ENCODE results near the gene CSTPP1. TPM values are rescaled to one million over a fixed set of nuclear protein-coding genes. Genes with fewer than 3 reads are reported as not detected.

The CSTPP1 gene
- total RNA-seq, 3 donors from 2014 or later (not counting 1 experiment from before 2014, with no cell fraction given): 16.2 to 17.8 (median 16.9) TPM

GRCh38 chr11:47132490-47132889, 195.9 kb downstream of the CSTPP1 start:
- Mint-ChIP-seq H3K4me3 (no peak overlapping the region), H3K27me3 (ENCODE audit: low read depth in 2 of 2) (no peaks in the 10 kb centered on the region), H3K27ac (no peak overlapping the region), H3K4me1 (no peaks in the 10 kb centered on the region), H3K36me3 (peaks cover 5% of the 10 kb centered on the region), H3K9me3 (no peaks in the 10 kb centered on the region)
- DNase-seq (no peak), ATAC-seq (no peak)
- intact Hi-C loops (cut with micrococcal nuclease): no loop called here
- Histone ChIP-seq H3K36me3 (ENCODE audit: control insufficient read depth, insufficient read depth, low read length) (peaks cover 1% of the 10 kb centered on the region), H3K27ac (ENCODE audit: low read length) (no peak overlapping the region), H3K4me1 (ENCODE audit: control insufficient read depth, insufficient read depth, low read length) (no peaks in the 10 kb centered on the region), H3K27me3 (ENCODE audit: control insufficient read depth, insufficient read depth, low read length) (no peaks in the 10 kb centered on the region), H3K4me3 (ENCODE audit: low read length) (no peak overlapping the region), H3K9me3 (ENCODE audit: control insufficient read depth, insufficient read depth, low read length) (no peaks in the 10 kb centered on the region)
- TF ChIP-seq CTCF (IDR thresholded peaks at IDR 0.05): no peak

GRCh38 chr11:47132981-47133380, 196.4 kb downstream of the CSTPP1 start:
- intact Hi-C loops (cut with micrococcal nuclease): no loop called here
- no peak for DNase-seq
- Histone ChIP-seq H3K4me3 (ENCODE audit: low read length) (no peak overlapping the region), H3K27me3 (ENCODE audit: control insufficient read depth, insufficient read depth, low read length) (no peaks in the 10 kb centered on the region), H3K36me3 (ENCODE audit: control insufficient read depth, insufficient read depth, low read length) (peaks cover 5% of the 10 kb centered on the region), H3K9me3 (ENCODE audit: control insufficient read depth, insufficient read depth, low read length) (no peaks in the 10 kb centered on the region), H3K4me1 (ENCODE audit: control insufficient read depth, insufficient read depth, low read length) (no peaks in the 10 kb centered on the region), H3K27ac (ENCODE audit: low read length) (no peak overlapping the region)
- Mint-ChIP-seq H3K4me1 (no peaks in the 10 kb centered on the region), H3K4me3 (no peak overlapping the region), H3K27ac (no peak overlapping the region), H3K9me3 (no peaks in the 10 kb centered on the region), H3K36me3 (peaks cover 8% of the 10 kb centered on the region), H3K27me3 (ENCODE audit: low read depth in 2 of 2) (no peaks in the 10 kb centered on the region)
- no CpG with 5 or more reads among the region's 1 CpG for WGBS (ENCODE audit: insufficient coverage)
- no peak for ATAC-seq
- no peak for TF ChIP-seq CTCF (IDR thresholded peaks at IDR 0.05)

GRCh38 chr11:47136327-47136726, 199.8 kb downstream of the CSTPP1 start:
- Mint-ChIP-seq H3K4me3 (no peak overlapping the region), H3K9me3 (no peaks in the 10 kb centered on the region), H3K36me3 (peaks cover 8% of the 10 kb centered on the region), H3K4me1 (no peaks in the 10 kb centered on the region), H3K27me3 (ENCODE audit: low read depth in 2 of 2) (no peaks in the 10 kb centered on the region), H3K27ac (no peak overlapping the region)
- intact Hi-C loops (cut with micrococcal nuclease): no loop called here
- Histone ChIP-seq H3K27me3 (ENCODE audit: control insufficient read depth, insufficient read depth, low read length) (no peaks in the 10 kb centered on the region), H3K4me3 (ENCODE audit: low read length) (no peak overlapping the region), H3K27ac (ENCODE audit: low read length) (no peak overlapping the region), H3K36me3 (ENCODE audit: control insufficient read depth, insufficient read depth, low read length) (peaks cover 10% of the 10 kb centered on the region), H3K4me1 (ENCODE audit: control insufficient read depth, insufficient read depth, low read length) (no peaks in the 10 kb centered on the region), H3K9me3 (ENCODE audit: control insufficient read depth, insufficient read depth, low read length) (no peaks in the 10 kb centered on the region)
- TF ChIP-seq CTCF (IDR thresholded peaks at IDR 0.05): no peak
- no peak for ATAC-seq
- WGBS (ENCODE audit: insufficient coverage): 53% methylated on average over 3 of the region's 3 CpGs
- no peak for DNase-seq

- H3K9me3 Mint-ChIP-seq: no peaks in the 10 kb centered on the region
- no peak for TF ChIP-seq CTCF (IDR thresholded peaks at IDR 0.05)
- no peak overlapping the region for H3K4me3 Mint-ChIP-seq
- no peaks in the 10 kb centered on the region for H3K4me1 ChIP-seq (ENCODE audit: control insufficient read depth, insufficient read depth, low read length)
- H3K36me3 ChIP-seq (ENCODE audit: control insufficient read depth, insufficient read depth, low read length): peaks cover 10% of the 10 kb centered on the region
- no peaks in the 10 kb centered on the region for H3K4me1 Mint-ChIP-seq
- H3K4me3 ChIP-seq (ENCODE audit: low read length): no peak overlapping the region
- intact Hi-C loops (cut with micrococcal nuclease): no loop called here
- DNase-seq: no peak
- no peak overlapping the region for H3K27ac Mint-ChIP-seq
- peaks cover 8% of the 10 kb centered on the region for H3K36me3 Mint-ChIP-seq
- H3K27me3 ChIP-seq (ENCODE audit: control insufficient read depth, insufficient read depth, low read length): no peaks in the 10 kb centered on the region
- H3K27ac ChIP-seq (ENCODE audit: low read length): no peak overlapping the region
- WGBS (ENCODE audit: insufficient coverage): 90% methylated on average over 2 of the region's 3 CpGs
- no peaks in the 10 kb centered on the region for H3K9me3 ChIP-seq (ENCODE audit: control insufficient read depth, insufficient read depth, low read length)
- ATAC-seq: no peak
- H3K27me3 Mint-ChIP-seq (ENCODE audit: low read depth in 2 of 2): no peaks in the 10 kb centered on the region
Observed at GRCh38 chr11:47136921-47137320, 200.4 kb downstream of the CSTPP1 start.
